GM12873 (cell line): Measurements from ENCODE around the gene PRKG1.

Experiments
- TF ChIP-seq, protein P1 (sequence below): IDR thresholded peaks from 2 replicates; pipeline ENCODE4 v1.5.1; 2012; ENCODE audit warnings: low read depth, mild to moderate bottlenecking, moderate library complexity, low read length, control low read depth; ENCODE audit not compliant: insufficient read depth; ENCODE audit errors: missing control alignments

Gene PRKG1

GRCh38 chr10:51171946-51172345, 97.7 kb downstream of the PRKG1 start:
- TF ChIP-seq, protein P1, sequence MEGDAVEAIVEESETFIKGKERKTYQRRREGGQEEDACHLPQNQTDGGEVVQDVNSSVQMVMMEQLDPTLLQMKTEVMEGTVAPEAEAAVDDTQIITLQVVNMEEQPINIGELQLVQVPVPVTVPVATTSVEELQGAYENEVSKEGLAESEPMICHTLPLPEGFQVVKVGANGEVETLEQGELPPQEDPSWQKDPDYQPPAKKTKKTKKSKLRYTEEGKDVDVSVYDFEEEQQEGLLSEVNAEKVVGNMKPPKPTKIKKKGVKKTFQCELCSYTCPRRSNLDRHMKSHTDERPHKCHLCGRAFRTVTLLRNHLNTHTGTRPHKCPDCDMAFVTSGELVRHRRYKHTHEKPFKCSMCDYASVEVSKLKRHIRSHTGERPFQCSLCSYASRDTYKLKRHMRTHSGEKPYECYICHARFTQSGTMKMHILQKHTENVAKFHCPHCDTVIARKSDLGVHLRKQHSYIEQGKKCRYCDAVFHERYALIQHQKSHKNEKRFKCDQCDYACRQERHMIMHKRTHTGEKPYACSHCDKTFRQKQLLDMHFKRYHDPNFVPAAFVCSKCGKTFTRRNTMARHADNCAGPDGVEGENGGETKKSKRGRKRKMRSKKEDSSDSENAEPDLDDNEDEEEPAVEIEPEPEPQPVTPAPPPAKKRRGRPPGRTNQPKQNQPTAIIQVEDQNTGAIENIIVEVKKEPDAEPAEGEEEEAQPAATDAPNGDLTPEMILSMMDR = no peak

DNA sequence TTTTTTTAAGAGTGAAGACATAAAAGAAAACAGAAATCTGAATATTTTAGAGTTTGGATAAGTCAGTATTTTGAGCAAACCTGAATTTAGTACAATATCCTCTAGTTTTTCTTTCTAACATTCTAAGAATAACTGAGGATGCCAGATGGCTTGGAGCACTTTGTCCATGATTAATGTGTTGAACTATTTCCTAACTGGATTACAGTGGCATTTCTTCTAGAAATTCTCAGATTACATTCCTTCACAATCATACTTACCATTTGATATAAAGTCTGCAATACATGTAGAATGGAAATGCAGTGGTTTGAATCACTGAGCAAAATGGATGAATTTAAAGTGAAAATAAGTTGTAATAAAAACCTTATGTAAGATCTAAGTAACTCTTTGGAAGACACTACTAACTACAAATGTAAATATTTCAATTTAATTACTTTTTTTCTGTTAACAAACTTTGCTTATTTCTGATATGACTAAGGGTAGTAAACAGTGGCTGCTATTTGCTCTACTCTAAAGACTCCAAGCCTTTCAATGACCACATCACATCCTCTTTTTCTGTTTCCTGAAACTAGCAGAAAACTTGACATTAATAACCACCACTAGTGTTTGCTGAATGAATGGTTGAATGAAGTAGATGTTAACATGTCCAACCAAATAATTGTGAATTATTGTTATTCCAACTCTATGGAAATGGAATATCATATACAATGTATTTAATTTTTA, 102.8 kb downstream of the PRKG1 start:
- TF ChIP-seq, protein P1 = no peak

DNA sequence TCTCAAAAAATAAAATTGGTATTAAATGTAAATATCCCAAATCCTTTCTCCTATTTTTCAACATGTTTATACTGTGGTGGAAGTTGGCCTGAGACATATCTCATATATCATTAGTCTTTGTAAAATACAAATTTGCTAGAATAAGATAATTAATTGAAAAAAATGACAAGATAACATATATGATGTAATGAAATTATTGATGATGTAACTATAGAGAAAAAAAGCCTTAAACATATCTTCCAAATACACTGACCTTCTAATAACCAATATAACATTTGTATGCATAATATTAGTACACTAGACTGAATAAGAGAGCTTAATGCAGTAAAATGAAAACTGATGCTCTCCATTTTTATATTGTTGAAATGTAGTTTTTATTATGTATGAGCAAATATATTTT, 104.3 kb downstream of the PRKG1 start:
- TF ChIP-seq, protein P1 = no peak

GRCh38 chr10:51180141-51180540, 105.9 kb downstream of the PRKG1 start:
- TF ChIP-seq, protein P1 = no peak

- TF ChIP-seq, protein P1 = no peak
Measured at GRCh38 chr10:51183783-51184182, 109.5 kb downstream of the PRKG1 start.

- TF ChIP-seq, protein P1 = no peak
Measured at GRCh38 chr10:51186361-51186760, 112.1 kb downstream of the PRKG1 start.

- TF ChIP-seq, protein P1 = no peak
Measured at GRCh38 chr10:51188008-51188407, 113.7 kb downstream of the PRKG1 start.
